Muscle layer of colon (tissue), 2 donors: ENCODE data around the gene GOT2.
"Not testable (repeated sequence)": the region's sequence is repeated elsewhere in the genome, so short reads cannot be mapped to it uniquely, and the experiment has no call there.

ENCODE experiments used
- H3K27ac ChIP-seq: one replicate; pipeline ENCODE4 v1.7.0; 2013; ENCODE audit warnings: low read depth, mild to moderate bottlenecking, low read length, moderate library complexity
- H3K27me3 ChIP-seq, 2 donors: one replicate each; pipeline ENCODE4 v1.7.0; 2013; ENCODE audit warnings: low read length in 2 of 2, mild to moderate bottlenecking in 2 of 2; ENCODE audit not compliant: insufficient read depth in 2 of 2, control insufficient read depth in 1 of 2
- H3K36me3 ChIP-seq: one replicate; pipeline ENCODE4 v1.7.0; 2013; ENCODE audit warnings: mild to moderate bottlenecking, low read length; ENCODE audit not compliant: insufficient read depth
- H3K4me1 ChIP-seq: one replicate; pipeline ENCODE4 v1.7.0; 2013; ENCODE audit warnings: mild to moderate bottlenecking, low read length; ENCODE audit not compliant: insufficient read depth
- H3K4me3 ChIP-seq, 2 donors: one replicate each; pipeline ENCODE4 v1.7.0; 2013; ENCODE audit warnings: low read length in 2 of 2, low read depth in 1 of 2, mild to moderate bottlenecking in 1 of 2, moderate library complexity in 1 of 2
- H3K9ac ChIP-seq: one replicate; pipeline ENCODE4 v1.7.0; 2013; ENCODE audit warnings: low read length
- H3K9me3 ChIP-seq: one replicate; pipeline ENCODE4 v1.7.0; 2013; ENCODE audit warnings: mild to moderate bottlenecking, low read length
- donor health status: abdominal sarcoma.
- donor health status: Adenocarcinoma of cecum.

GOT2 gene

DNA sequence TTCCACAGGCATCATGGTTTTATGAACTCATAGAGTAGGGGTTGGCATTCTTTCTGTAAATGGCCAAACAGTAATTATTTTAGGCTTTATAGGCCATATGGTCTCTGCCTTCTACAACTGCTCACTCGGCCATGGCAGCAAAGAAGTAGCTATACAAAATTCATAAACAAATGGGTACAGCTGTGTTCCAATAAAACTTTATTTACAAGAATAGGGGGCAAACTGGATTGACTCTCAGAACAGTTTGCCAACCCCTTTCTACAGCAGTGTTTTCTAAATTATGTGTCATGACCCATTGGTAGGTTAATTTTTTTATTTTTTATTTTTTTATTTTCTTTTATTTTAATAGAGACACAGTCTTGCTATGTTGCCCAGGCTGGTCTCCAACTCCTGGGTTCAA, 20.4 kb downstream of the GOT2 start:
- H3K4me3 ChIP-seq = no peak overlapping the region
- no peaks in the 10 kb centered on the region for H3K27me3 ChIP-seq
- H3K36me3 ChIP-seq = peaks cover 57% of the 10 kb centered on the region
- no peak overlapping the region for H3K9ac ChIP-seq
- no peaks in the 10 kb centered on the region for H3K9me3 ChIP-seq
- H3K4me1 ChIP-seq = no peaks in the 10 kb centered on the region
- H3K27ac ChIP-seq = no peak overlapping the region

- H3K4me3 ChIP-seq = no peak overlapping the region
- H3K9me3 ChIP-seq = no peaks in the 10 kb centered on the region
- no peaks in the 10 kb centered on the region for H3K27me3 ChIP-seq
- H3K27ac ChIP-seq = no peak overlapping the region
- H3K9ac ChIP-seq = no peak overlapping the region
- peaks cover 33% of the 10 kb centered on the region for H3K36me3 ChIP-seq
- H3K4me1 ChIP-seq = no peaks in the 10 kb centered on the region
Measured at GRCh38 chr16:58709333-58709732, 24.8 kb downstream of the GOT2 start.

DNA sequence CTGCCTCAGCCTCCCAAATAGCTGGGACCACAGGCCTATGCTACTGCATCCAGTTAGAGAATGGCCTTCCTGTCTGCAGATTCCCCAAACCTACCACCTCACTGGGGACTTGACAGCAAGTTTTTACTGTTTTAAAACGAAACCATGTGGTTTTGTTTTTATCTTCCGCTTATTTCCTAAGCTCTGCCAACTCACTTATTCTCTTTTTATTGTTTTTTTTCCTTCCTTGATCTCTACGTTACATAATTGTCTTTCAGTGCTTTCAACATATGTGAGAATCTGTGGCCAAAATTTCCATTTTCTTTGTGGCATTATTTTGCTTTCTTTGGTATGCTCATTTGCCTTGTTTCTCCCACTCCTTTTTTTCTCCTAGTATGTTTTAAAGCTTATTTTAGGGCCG, 35.0 kb downstream of the GOT2 start:
- H3K27me3 ChIP-seq = no peaks in the 10 kb centered on the region
- no peak overlapping the region for H3K9ac ChIP-seq
- H3K9me3 ChIP-seq = no peaks in the 10 kb centered on the region
- no peak overlapping the region for H3K4me3 ChIP-seq
- H3K4me1 ChIP-seq = no peaks in the 10 kb centered on the region
- no peak overlapping the region for H3K27ac ChIP-seq
- no peaks in the 10 kb centered on the region for H3K36me3 ChIP-seq

- Histone ChIP-seq H3K9ac (no peak overlapping the region), H3K4me3 (no peak overlapping the region), H3K27me3 (no peaks in the 10 kb centered on the region), H3K36me3 (no peaks in the 10 kb centered on the region), H3K9me3 (no peaks in the 10 kb centered on the region), H3K4me1 (no peaks in the 10 kb centered on the region), H3K27ac (no peak overlapping the region)
Measured at GRCh38 chr16:58695368-58695767, 38.7 kb downstream of the GOT2 start.

DNA sequence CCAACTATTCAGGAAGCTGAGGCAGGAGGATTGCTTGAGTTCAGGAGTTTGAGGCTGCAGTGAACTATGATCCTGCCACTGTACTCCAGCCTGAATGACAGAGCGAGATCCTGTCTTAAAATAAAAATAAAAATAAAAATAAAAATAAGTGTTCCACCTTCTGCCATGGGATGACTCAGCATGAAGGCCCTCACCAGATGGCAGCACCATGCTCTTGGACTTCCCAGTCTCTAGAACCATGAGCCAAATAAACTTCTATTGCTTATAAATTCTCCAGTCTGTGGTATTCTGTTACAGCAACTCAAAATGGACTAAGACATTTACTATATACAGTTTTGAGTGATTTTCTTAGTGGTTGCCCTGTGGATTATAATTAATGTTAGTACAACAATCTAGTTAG, 41.7 kb downstream of the GOT2 start:
- Histone ChIP-seq H3K9ac (no peak overlapping the region), H3K27ac (no peak overlapping the region), H3K27me3 (no peaks in the 10 kb centered on the region), H3K4me3 (no peak overlapping the region), H3K36me3 (no peaks in the 10 kb centered on the region), H3K9me3 (no peaks in the 10 kb centered on the region), H3K4me1 (no peaks in the 10 kb centered on the region)

DNA sequence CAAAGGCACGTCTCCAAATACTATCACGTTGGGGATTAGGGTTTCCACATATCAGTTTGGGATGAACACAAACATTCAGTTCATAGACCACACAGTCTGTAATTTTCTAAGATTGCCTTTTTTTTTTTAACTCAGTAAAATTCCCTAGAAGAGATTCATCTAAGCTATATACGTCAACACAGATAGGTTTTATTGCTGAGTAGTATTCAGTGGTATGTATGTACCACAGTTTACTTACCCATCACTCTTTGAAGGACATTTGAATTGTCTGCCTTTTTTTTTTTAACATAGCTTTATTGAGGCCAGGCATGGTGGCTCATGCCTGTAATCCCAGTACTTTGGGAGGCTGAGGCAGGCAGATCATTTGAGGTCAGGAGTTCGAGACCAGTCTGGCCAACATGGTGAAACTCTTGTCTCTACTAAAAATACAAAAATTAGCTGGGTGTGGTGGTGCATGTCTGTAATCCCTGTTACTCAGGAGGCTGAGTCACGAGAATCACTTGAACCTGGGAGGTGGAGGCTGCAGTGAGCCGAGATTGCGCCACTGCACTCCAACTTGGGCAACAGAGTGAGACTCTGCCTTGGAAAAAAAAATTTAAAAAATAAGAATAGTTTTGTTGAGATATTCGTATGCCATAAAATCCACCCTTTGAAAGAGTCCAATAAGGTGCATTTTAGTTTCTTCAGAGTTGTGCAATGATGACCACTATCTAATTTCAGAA, 47.0 kb downstream of the GOT2 start:
- not testable (repeated sequence) for H3K4me3 ChIP-seq, H3K9ac ChIP-seq, H3K4me1 ChIP-seq, H3K27ac ChIP-seq, H3K36me3 ChIP-seq, H3K9me3 ChIP-seq, H3K27me3 ChIP-seq

DNA sequence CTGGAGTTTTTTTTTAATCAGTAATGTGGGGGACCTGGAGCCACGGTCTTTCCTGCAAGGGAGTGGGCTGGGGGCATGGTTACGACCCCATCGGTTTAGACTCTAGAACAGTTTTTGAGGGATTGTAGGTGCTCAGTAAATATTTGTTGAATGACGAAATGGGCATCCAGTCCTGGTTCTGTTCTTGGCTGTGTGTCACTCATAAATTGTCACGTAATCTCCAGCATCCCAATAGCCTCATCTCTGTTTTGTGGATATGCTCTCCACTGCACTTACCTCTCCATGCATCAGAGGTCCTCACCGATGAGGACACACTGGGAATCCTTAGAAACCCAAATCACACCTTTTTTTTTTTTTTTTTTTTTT, 49.0 kb downstream of the GOT2 start:
- no peaks in the 10 kb centered on the region for H3K9me3 ChIP-seq
- H3K9ac ChIP-seq = peak overlapping the region; percentile 15
- H3K27ac ChIP-seq = peak overlapping the region; percentile 72
- H3K27me3 ChIP-seq = no peaks in the 10 kb centered on the region
- H3K4me3 ChIP-seq = peak overlapping the region; percentile 88 to 98
- peaks cover 10% of the 10 kb centered on the region for H3K4me1 ChIP-seq
- peaks cover 5% of the 10 kb centered on the region for H3K36me3 ChIP-seq

- peaks cover 5% of the 10 kb centered on the region for H3K36me3 ChIP-seq
- no peaks in the 10 kb centered on the region for H3K9me3 ChIP-seq
- H3K9ac ChIP-seq = peak within 1 kb of the TSS; percentile 85
- peaks cover 10% of the 10 kb centered on the region for H3K4me1 ChIP-seq
- no peaks in the 10 kb centered on the region for H3K27me3 ChIP-seq
- peak within 1 kb of the TSS; percentile 72 for H3K27ac ChIP-seq
- peak within 1 kb of the TSS; percentile 88 to 98 for H3K4me3 ChIP-seq
Measured at GRCh38 chr16:58684354-58685083, 49.6 kb downstream of the GOT2 start, which contains the start of gene SLC38A7. Gene SLC38A7 (minus strand): TSS chr16:58684770. CDS start chr16:58680126, 4,644 bp downstream.

DNA sequence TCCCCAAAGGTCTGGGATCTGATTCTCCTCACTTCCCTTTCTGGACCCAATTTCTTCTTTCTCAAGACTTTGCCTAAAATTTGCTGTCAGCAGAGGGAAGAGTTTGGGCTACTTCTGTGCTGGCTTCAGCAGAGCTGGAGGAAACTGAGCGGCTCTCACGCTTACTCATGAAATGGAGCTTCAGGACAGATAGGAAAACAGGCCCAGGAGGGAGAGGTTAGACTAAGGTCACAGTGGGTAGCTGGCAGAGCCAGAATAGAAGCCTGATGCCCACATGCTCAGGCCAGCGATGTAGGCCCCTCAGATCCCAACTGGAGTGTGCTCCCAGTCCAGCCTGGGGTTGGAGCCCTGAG, 50.1 kb downstream of the GOT2 start:
- peaks cover 10% of the 10 kb centered on the region for H3K4me1 ChIP-seq
- H3K36me3 ChIP-seq = peaks cover 5% of the 10 kb centered on the region

GRCh38 chr16:58679763-58680162, 54.4 kb downstream of the GOT2 start:
- Histone ChIP-seq H3K9me3 (no peaks in the 10 kb centered on the region), H3K36me3 (peaks cover 22% of the 10 kb centered on the region), H3K4me3 (no peak overlapping the region), H3K27ac (no peak overlapping the region), H3K27me3 (no peaks in the 10 kb centered on the region), H3K4me1 (peaks cover 10% of the 10 kb centered on the region), H3K9ac (no peak overlapping the region)

More for the DNA sequence above, 50.1 kb downstream of the GOT2 start:
- no peaks in the 10 kb centered on the region for H3K9me3 ChIP-seq
- peak overlapping the region; percentile 72 for H3K27ac ChIP-seq
- H3K9ac ChIP-seq = peak overlapping the region; percentile 85
- no peaks in the 10 kb centered on the region for H3K27me3 ChIP-seq
- peak overlapping the region; percentile 88 to 98 for H3K4me3 ChIP-seq

- Histone ChIP-seq H3K9ac (no peak overlapping the region), H3K4me3 (no peak overlapping the region), H3K4me1 (peaks cover 6% of the 10 kb centered on the region), H3K36me3 (peaks cover 22% of the 10 kb centered on the region), H3K27me3 (no peaks in the 10 kb centered on the region), H3K27ac (no peak overlapping the region), H3K9me3 (no peaks in the 10 kb centered on the region)
Measured at GRCh38 chr16:58678716-58679115, 55.4 kb downstream of the GOT2 start.

DNA sequence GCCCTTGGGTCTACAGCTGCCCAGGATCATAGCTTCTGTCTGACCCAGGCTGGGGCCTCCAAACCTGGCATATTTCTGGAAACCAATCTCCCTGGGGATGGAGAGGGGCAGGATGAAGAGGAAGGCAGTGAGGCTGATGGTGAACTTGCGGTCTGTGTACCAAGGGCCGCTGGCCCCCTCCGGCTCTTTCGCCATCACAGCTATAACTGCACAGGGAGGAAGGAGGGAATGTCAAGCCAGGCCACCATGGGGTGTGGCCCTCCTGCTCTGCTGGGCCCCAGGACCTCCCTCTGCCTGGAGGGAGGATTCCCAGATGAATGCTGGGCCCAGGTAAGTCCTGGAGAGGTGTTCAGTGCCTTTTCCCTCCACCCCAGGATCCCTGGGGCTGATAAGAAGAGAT, 55.8 kb downstream of the GOT2 start:
- Histone ChIP-seq H3K4me1 (peaks cover 1% of the 10 kb centered on the region), H3K9ac (no peak overlapping the region), H3K9me3 (no peaks in the 10 kb centered on the region), H3K36me3 (peaks cover 22% of the 10 kb centered on the region), H3K4me3 (no peak overlapping the region), H3K27me3 (no peaks in the 10 kb centered on the region), H3K27ac (no peak overlapping the region)
